Stimulated activated CD8-positive, alpha-beta memory T cell treated with anti-CD3 and anti-CD28 coated beads, Interleukin-15, amount 100 ng/mL, for 48 hours (primary cell): ENCODE results near the gene EPN1.
"Not testable (repeated sequence)": the region's sequence is repeated elsewhere in the genome, so short reads cannot be mapped to it uniquely, and the experiment has no call there.

Experiments
- DNase-seq, 2 donors: peaks; one replicate each; pipeline ENCODE4 v3.0.0-alpha.2; 2020; ENCODE audit warnings: low read depth in 2 of 2

EPN1 gene

DNA sequence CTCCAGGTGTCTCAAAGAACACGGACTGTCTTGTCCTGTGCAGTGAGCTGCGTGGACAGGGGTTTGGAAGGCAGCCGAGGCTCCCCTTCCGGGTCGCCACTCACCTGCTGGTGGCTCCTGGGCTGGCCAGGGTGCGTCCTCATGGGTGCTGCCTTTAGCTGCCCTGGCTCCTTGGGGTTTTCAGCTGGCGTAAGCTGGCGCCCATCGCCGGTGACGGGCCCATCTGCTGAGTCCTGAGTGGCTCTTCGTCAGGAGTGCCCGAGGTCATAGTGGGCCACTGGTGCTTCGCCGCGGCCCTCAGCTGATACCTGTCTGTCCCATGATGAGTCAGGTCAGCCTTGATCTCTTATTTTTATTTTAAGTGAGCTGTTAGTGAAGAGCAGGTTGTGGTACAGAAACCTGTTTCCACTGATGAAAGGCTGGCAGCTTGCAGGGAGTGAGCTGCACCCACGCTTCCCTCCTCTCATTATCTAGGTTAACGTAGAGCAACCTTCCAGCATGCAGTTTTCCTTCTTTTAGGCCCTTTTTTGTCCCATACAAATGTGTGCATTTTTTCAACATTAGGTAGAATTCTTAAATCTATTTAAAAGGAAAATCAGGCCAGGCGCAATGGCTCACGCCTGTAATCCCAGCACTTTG lies 18.4 kb downstream of the EPN1 start:
- DNase-seq, result no peak

DNA sequence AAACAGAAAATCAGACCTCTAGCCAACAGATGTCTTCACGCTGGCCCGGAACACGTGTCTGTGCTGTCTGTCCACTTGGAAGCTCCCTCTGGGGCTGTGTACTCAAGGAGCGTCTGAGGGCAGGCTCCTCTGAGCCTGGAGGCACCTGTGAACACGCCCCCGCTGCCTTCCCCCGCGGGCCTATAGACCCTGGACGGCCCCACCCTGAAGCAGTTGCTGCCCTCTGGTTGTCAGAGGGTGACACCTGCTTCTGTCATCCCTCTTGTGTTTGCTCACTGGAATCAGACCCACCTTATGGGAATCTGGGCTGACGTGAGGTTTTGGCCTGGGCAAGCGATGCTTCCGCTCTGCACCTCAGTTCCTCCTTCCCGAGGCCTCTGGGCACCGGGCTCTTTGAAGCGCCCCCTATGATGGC lies 19.2 kb downstream of the EPN1 start:
- DNase-seq, result no peak

DNA sequence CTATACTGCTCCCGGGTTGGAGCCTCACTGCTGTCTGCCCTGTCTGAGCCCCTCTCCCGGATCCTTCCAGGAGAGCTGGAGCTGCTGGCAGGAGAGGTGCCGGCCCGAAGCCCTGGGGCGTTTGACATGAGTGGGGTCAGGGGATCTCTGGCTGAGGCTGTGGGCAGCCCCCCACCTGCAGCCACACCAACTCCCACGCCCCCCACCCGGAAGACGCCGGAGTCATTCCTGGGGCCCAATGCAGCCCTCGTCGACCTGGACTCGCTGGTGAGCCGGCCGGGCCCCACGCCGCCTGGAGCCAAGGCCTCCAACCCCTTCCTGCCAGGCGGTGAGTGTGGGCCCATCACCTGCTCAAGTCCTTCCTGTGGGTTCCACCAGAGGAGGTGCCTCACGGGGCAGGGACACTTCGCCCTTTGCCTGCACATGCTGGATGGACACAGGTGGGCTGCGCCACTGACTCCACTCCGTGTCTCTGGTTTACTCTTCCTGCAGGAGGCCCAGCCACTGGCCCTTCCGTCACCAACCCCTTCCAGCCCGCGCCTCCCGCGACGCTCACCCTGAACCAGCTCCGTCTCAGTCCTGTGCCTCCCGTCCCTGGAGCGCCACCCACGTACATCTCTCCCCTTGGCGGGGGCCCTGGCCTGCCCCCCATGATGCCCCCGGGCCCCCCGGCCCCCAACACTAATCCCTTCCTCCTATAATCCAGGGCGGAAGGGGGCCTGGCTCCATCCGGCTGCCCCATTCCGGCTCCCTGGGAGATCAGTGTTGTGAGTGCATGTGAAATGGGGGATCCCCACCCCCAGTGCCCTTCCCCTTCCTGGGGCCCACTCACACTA lies 19.8 kb downstream of the EPN1 start:
- no peak for DNase-seq

DNA sequence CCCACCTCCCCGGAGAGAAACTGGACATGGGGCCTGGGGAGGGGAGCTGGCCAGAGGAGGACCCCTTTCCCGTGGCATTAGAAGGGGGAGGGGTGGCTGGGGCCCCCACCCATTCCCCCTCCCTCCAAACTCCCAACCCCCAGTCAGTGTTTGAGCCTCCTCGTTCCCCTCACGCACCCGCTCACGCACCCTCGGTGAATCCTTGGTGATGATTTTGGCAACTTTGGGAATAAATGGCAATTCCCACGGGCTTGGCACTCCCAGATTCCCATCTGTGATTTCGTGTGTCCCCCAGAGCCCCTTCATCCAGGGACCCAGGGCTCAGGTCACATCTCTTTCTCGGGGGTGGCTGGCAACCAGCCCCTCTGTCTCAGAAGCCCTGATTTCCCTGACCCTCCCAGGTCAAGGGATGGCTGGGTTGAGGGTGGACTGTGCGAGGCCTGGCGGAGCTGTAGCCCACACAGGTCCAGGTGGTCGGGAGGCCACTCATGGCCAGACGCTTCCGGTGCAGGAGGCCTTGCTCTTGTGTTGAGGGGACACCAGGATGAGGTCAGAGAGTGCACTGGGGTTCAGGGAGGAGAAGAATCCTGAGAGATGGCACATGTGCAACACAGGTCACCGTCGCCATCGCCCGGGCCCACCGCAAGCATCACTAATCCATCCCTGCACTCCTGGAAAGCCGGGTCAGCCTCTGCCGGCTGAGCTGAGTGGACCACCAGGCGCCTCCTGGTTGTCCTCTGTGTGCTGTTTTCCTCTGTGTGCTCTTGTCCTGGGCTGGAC lies 20.7 kb downstream of the EPN1 start:
- DNase-seq, result no peak

DNA sequence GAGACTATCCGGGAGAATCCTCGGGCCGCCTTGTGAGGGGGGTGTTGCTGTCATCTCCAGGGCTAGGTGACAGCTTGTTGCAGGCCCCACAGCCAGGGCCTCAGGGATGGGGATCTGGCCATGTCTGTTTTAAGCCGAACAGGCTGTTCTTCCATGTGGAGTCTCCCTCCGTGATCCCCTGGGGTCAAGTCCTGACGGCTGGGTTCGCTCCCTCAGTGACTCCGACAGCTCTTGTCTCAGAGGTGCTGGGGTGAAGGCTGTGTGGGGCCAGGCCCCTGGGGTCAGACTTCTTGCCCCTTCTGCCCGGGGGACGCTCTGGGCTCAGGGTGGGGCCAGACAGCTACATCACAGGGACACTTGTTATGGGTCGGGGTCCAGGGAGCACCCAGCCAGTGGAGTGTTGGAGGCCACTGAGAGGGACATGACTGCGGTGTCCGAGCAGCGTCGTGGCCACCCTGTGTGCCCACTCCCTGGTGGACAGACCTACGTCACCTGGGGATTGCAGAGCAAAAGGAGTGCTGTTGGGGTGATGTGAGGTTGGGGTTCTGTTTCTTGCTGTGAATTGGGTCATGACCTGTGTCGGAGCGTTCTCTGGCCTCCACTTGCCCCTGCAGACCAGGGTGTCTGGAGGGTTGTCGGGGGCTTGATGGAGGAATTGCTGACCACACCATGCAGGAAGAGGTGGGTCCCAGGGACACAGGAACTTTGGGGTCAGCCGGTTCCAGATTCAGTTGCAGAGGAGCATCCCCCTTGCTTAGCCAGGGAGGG lies 21.5 kb downstream of the EPN1 start:
- DNase-seq, result no peak

DNA sequence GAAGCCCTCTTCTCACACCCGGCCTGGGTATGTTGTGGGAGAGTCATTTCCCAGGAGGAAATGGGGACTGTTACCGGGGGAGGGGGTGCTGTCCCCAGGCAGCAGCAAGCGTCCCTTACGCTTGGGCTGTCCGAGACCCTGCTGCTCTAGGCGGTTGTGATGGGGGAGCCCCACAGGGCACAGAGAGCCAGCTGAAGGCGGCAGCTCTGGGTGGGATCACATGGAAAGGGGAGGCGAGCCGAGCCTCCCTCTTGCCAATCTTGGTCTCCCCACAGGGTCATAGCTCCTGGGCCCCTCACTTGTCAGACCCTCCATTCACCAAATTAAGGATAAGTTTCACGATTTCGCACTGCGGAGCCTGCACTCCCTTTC lies 22.0 kb downstream of the EPN1 start:
- no peak for DNase-seq

DNA sequence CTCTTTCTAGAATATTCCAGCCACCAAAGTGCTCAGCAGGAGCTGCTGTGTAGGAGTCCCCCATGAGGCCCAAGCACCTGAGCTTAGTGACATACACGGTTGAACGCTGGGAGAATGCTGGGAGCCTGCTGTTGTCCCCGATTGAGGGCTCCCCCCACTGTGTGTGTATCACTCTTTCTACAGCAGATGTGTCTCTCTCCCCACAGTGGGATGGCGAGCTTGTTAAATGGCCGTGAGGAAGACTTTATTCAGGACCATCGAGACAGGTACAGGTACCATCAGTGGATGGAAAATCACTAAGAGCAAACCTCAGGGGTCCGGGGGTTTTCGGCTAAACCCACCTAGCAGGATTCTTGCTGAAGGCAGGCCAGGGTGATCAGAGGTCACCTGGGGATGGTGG lies 22.7 kb downstream of the EPN1 start:
- no peak for DNase-seq

DNA sequence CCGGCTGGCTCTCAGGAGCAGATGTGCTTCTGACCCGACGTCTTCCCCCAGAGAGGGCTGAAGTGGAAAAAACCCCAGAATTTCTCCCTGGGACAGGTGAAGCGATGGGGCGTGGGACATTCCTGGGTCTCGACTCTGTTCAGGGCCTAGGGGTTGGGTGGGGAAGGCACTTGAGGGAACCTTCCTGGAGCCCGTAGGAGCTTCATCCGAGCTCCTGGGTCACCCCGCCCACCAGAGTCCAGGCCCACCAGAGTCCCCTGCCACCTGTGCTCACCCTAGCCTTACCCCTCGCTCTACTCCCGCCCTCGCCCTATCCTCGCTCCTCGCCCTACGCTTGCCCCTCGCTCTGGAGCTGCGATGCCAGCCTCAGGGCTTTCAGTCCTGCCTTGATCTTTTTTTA lies 23.2 kb downstream of the EPN1 start:
- no peak for DNase-seq

DNA sequence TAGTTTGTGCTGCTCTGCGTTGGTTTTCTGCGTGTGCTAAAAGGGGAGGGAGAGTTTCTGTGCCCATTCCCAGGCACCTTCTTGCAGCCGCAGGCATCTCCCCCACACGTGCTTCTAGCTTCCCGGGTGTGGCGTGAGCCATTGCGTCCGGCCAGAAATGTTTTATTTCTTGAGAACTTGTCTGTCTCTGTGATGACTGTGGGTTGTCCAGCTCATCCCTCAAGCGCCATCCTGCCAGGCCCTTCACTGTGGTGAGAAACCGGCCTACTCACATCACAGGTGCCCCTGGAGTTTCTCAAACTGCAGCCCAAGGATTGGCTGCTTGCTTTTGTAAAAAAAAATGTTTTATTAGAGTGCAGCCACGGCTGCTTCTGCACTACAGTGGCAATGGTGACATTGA lies 24.2 kb downstream of the EPN1 start:
- no peak for DNase-seq

DNA sequence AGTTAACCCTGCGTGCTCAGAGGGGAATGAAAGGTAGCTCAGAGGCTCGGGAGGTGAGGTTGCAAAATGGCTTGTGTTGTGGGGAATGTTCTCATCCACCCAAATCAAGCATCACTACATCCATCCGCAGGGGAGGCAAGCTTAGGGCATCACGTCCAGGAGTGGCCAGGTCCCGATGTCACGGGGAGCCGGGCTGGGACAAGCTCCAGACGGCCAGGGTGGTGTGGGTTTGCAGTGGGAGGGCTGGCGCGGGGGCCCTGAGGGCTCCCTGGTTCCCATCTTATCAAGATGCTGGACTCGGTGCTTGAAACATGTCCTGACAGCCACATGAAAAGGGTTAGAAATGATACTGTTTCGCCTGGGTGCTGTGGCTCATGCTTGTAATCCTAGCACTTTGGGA lies 25.8 kb downstream of the EPN1 start:
- no peak for DNase-seq

DNA sequence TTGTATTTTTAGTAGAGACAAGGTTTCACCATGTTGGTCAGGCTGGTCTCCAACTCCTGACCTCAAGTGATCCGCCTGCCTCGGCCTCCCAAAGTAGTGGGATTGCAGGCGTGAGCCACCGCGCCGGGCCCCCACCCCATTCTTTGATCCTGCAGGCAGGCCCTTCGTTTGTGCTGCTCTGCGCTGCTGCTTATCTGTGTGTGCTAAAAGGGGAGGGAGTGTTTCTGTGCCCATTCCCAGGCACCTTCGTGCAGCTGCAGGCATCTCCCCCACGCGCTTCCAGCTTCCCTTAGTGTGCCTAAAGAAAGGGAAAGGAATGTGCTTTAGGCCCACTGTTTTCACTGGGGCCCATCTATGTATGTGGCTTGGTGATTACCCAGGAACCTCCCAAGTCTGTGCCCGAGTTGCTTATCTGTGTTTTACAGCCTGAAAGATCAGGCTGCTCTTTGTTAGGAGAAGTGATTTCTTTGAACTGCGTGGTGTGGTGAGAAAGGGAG lies 27.2 kb downstream of the EPN1 start:
- no peak for DNase-seq

DNA sequence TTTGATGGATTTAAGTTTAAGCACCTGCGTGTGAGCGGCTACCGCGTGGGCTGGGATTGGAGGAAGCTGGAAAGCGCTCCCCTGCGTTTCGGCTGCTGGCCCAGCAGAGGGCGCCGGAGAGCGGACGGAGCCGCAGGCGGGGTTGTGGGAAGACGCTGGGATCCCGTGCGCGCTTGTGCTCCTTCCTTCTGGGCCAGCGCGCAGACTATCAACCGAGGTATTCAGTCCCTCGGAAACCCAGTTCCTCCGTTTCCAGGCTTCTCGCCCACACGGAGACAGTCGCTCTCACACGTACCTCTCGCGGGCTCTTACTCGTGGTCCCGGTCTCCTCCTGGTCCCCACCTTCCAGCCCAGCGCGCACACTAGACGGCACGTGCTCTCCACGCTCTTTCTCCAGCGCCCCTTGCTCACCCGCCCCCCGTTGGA lies 28.8 kb downstream of the EPN1 start:
- DNase-seq, result peak; percentile 12 to 25

DNA sequence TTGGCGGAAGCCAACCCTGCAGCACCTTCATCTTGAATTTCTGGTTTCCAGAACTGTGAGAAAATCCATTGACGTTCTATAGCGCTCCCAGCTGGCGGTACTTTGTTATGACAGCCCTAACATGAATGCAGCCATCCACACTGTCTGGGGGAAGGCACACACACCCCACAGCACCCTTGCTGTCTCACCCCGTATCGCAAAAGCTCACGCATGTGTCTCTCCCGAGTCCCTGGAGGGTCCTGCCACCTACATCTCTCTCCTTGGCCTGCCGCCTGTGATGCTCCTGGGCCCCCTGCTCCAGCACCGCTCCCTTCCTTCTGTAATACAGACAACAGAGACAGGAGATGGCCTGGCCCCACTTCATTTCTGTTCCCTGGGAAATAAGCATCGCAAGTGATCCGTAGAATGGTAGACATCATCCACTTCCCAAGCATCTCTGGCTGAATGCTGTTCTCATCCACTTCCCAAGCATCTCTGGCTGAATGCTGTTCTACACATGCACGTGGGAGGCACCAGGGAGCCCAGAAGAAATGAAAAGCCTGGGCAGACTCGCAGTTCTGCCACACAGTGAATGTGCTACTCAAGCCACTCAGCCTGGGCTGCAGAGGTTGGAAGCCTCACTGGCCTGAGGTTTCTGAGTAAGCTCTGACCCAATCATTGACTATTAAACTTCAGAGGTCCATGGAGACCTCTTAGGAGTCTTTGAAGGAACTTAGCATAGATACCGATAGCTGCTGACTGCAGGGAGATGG lies 29.6 kb downstream of the EPN1 start:
- DNase-seq, result no peak

DNA sequence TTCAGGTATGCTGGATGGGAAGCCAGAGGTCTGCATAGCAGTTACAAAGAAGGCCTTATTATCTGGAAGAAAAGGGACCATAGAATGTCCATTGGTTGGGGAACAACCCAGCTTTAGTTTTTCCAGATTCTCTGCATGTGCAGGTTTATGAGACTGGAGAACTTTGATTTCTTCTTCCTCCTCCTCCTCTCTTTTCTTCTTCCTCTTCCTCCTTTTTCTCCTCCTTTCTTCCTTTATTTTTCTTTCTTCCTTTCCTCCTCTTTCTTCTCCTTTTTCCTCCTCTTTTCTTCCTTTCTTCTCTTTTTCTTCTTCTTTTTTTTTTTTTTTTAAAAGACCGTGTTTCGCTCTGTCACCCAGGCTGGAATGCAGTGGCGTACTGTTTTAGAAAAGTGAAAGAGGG lies 30.9 kb downstream of the EPN1 start:
- no peak for DNase-seq

DNA sequence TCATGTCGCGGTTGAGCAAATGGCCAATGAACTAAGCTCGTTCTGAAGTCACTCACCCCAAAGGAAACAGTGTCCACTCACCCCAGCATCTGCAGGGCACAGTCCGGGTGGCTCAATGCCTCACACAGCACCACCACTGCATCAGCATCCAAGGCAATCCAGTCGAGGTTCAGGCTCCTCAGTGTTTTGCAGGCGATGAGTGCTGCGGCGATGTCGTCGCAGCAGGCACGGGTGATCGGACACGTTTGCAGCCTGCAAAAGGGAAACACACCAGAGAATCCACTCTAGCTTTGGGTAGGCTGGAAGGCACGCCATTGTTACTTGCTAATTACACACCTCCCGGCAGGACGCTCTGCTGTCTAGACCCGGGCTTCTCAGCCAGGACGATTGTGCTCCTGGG lies 36.7 kb downstream of the EPN1 start:
- DNase-seq, result no peak

DNA sequence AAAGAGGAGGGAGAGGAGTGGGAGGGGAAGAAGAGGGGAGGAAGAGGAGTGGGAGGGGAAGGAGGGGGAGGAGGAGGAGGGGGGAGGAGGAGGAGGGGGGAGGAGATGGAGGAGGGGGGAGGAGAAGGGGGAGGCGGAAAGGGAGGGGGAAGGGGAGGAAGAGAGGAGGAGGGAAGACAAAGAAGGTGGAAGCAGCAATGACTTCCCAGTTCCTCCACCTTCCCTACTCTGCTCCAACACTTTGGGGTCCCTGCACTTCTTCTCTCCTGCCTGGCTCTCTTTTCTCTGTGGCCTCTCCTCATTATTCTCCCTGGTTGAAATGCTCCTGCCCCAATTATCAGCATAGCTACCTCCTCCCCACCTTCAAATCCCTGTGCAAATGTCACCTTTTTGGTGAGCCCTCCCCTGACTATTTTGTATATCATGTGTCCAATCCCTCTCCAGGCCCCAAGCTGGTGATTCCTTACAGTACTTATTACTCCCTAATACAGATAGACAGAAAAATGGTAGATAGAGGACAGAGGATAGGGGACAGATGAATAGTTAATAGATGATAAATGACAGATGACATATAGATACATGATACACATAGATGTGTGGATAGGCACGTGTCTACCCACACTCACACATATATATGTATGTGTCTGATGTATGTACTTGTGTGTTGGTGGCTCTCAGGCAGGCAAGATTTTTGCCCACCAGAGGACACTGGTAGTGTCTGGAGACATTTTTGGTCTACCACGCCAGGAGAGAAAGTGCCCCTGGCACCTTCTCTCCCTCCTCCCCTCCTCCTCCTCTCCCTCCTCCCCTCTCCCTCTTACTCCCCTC lies 38.0 kb downstream of the EPN1 start:
- DNase-seq, result no peak

DNA sequence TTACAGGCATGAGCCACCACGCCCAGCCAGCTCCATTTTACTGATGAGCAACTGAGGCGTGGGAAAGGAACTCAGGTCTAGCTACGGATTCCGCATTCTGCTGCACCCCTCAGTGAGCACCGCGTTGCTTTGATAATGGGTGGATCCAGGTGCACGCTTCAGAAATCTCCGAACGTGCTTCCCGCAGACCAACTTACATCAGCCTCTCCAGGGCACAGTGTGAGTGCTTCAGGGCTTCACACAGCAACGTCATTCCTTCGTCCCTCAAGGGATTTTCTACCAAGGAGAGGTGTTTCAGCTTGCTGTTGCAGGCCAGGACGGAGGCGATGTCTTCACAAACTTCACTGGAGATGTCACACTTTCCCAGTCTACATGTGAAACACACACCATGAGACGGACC lies 41.5 kb downstream of the EPN1 start:
- DNase-seq, result no peak

DNA sequence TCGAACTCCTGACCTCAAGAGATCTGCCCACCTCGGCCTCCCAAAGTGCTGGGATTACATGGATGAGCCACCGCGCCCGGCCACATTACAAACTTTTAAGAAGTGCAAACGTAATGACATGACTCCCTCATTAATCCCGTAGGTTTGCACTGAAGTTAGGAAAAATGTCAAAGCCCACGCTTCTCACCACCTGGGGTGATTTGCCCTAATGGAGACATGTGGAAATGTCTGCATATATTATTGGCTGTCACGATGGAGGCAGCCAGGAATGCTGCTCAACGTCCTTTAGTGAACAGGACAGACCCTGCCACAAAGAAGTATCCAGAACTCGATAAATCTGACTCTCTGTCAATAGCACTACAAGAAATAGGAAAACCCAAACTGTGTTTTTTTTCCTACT lies 42.2 kb downstream of the EPN1 start:
- no peak for DNase-seq

DNA sequence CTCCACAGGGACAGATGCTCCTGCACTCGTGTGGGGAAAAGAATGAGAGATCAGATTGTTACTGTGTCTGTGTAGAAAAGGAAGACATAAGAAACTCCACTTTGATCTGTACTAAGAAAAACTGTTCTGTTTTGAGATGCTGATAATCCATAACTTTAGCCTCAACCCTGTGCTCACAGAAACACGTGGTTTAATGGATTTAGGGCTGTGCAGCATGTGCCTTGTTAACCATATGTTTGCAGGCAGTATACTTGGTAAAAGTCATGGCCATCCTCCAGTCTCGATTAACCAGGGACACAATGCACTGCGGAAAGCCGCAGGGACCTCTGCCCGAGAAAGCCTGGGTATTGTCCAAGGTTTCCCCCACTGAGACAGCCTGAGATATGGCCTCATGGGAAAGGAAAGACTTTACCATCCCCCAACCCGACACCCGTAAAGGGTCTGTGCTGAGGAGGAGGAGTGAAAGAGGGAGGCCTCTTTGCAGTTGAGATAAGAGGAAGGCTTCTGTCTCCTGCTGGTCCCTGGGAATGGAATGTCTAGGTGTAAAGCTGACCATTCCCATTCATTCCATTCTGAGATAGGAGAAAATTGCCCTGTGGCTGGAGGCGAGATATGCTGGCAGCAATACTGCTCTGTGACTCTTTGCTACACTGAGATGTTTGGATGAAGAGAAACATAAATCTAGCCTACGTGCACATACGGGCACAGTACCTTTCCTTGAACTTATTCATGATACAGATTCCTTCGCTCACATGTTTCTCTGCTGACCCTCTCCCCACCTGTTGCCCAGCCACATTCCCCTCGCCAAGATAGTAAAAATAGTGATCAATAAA lies 43.1 kb downstream of the EPN1 start:
- DNase-seq, result not testable (repeated sequence)
